ENCODE results near the gene SLITRK3. TPM values are rescaled to one million over a fixed set of nuclear protein-coding genes. Genes with fewer than 3 reads are reported as not detected.

Gene SLITRK3
- total RNA-seq, 1 experiment from 2014 or later: not detected

- intact Hi-C loops (cut with micrococcal nuclease): no loop called here
- Histone ChIP-seq H3K4me3 (replicated peaks in 1 of 2; ENCODE audit: low read depth in 1 of 2, low read length in 2 of 2) (no peak overlapping the region), H2AFZ (ENCODE audit: low read depth, low read length, poor library complexity, severe bottlenecking) (no peak overlapping the region), H3K79me2 (ENCODE audit: insufficient read depth, low read length) (no peaks in the 10 kb centered on the region), H3K4me2 (ENCODE audit: low read length) (no peak overlapping the region), H3K27me3 (ENCODE audit: insufficient read depth, low read length) (no peaks in the 10 kb centered on the region), H4K20me1 (ENCODE audit: insufficient read depth) (no peaks in the 10 kb centered on the region), H3K9me2 (ENCODE audit: insufficient read depth) (no peaks in the 10 kb centered on the region), H3K4me1 (ENCODE audit: control insufficient read depth in 1 of 2, insufficient read depth in 2 of 2, low read length in 2 of 2) (no peaks in the 10 kb centered on the region), H3K9ac (ENCODE audit: low read length) (no peak overlapping the region), H3K36me3 (ENCODE audit: control insufficient read depth in 1 of 2, insufficient read depth in 2 of 2, low read length in 2 of 2) (no peaks in the 10 kb centered on the region), H3K9me3 (ENCODE audit: control insufficient read depth in 1 of 2, insufficient read depth in 1 of 2, low read depth in 1 of 2, low read length in 2 of 2) (no peaks in the 10 kb centered on the region), H3K27ac (ENCODE audit: low read depth, low read length) (no peak overlapping the region)
- TF ChIP-seq ELF1 (IDR thresholded peaks at IDR 0.05; ENCODE audit: borderline replicate concordance, low read depth): no peak
- TF ChIP-seq EGR1 (IDR thresholded peaks at IDR 0.05; ENCODE audit: low read depth): no peak
- no peak for TF ChIP-seq POLR2A (IDR thresholded peaks at IDR 0.05; ENCODE audit: borderline replicate concordance, extremely low read depth, insufficient read depth, insufficient read length)
- no peak for TF ChIP-seq SIN3A (IDR thresholded peaks at IDR 0.05; ENCODE audit: low read depth)
- TF ChIP-seq POLR2AphosphoS5 (IDR thresholded peaks at IDR 0.05; ENCODE audit: low read depth, low read length): no peak
- TF ChIP-seq ATF3 (IDR thresholded peaks at IDR 0.05): no peak
- no peak for TF ChIP-seq MAX (IDR thresholded peaks at IDR 0.05)
- RAD21 ChIA-PET (ENCODE audit: low non-redundant PET in 1 of 2, low total read pairs in 2 of 2, uncharacterized antibody in 2 of 2, unreplicated experiment in 2 of 2): no interaction called here
- POLR2A ChIA-PET: no interaction called here
- DNase-seq (ENCODE audit: low read depth, low spot score) (no peak), ATAC-seq (no peak)
- no TSS peak for BruUV-seq (replicated peaks)
- CTCF ChIA-PET: no interaction called here
Measured at GRCh38 chr3:165156757-165157420, 39.3 kb downstream of the SLITRK3 start.

- DNase-seq (ENCODE audit: low read depth, low spot score) (no peak), ATAC-seq (no peak)
- Histone ChIP-seq H3K9me3 (ENCODE audit: control insufficient read depth in 1 of 2, insufficient read depth in 1 of 2, low read depth in 1 of 2, low read length in 2 of 2) (no peaks in the 10 kb centered on the region), H3K36me3 (ENCODE audit: control insufficient read depth in 1 of 2, insufficient read depth in 2 of 2, low read length in 2 of 2) (no peaks in the 10 kb centered on the region), H3K4me1 (ENCODE audit: control insufficient read depth in 1 of 2, insufficient read depth in 2 of 2, low read length in 2 of 2) (no peaks in the 10 kb centered on the region), H3K4me3 (replicated peaks in 1 of 2; ENCODE audit: low read depth in 1 of 2, low read length in 2 of 2) (no peak overlapping the region), H3K4me2 (ENCODE audit: low read length) (no peak overlapping the region), H4K20me1 (ENCODE audit: insufficient read depth) (no peaks in the 10 kb centered on the region), H3K9ac (ENCODE audit: low read length) (no peak overlapping the region), H3K79me2 (ENCODE audit: insufficient read depth, low read length) (no peaks in the 10 kb centered on the region), H3K9me2 (ENCODE audit: insufficient read depth) (no peaks in the 10 kb centered on the region), H3K27ac (ENCODE audit: low read depth, low read length) (no peak overlapping the region), H3K27me3 (ENCODE audit: insufficient read depth, low read length) (no peaks in the 10 kb centered on the region), H2AFZ (ENCODE audit: low read depth, low read length, poor library complexity, severe bottlenecking) (no peak overlapping the region)
- CTCF ChIA-PET: interaction anchor here (1.3 kb wide), 1 partner anchor 1192 kb away, joined by 3 read pairs; no protein-coding TSS in a partner anchor
- RAD21 ChIA-PET (ENCODE audit: low non-redundant PET in 1 of 2, low total read pairs in 2 of 2, uncharacterized antibody in 2 of 2, unreplicated experiment in 2 of 2): no interaction called here
- intact Hi-C loops (cut with micrococcal nuclease): no loop called here
- TF ChIP-seq SIN3A (IDR thresholded peaks at IDR 0.05; ENCODE audit: low read depth): no peak
- TF ChIP-seq CBX3 (IDR thresholded peaks at IDR 0.05; ENCODE audit: low read depth): no peak
- no peak for TF ChIP-seq REST (IDR thresholded peaks at IDR 0.05; ENCODE audit: low read depth)
- no peak for TF ChIP-seq TCF7L2 (IDR thresholded peaks at IDR 0.05; ENCODE audit: borderline replicate concordance, extremely low read depth, insufficient read depth, insufficient read length)
- no peak for TF ChIP-seq JUND (IDR thresholded peaks at IDR 0.05)
- TF ChIP-seq CTCF (IDR thresholded peaks at IDR 0.05 in 2 of 3, conservative IDR thresholded peaks at IDR 0.05 in 1 of 3; ENCODE audit: borderline replicate concordance in 1 of 3, insufficient read depth in 1 of 3, low read depth in 2 of 3, low read length in 2 of 3): no peak
- no peak for TF ChIP-seq SRF (IDR thresholded peaks at IDR 0.05; ENCODE audit: low read depth)
- TF ChIP-seq ZNF274 (IDR thresholded peaks at IDR 0.05; ENCODE audit: low read depth, low read length): no peak
- BruUV-seq (replicated peaks): no TSS peak
- POLR2A ChIA-PET: no interaction called here
Measured at GRCh38 chr3:165148876-165149441, 47.2 kb downstream of the SLITRK3 start.
